Spleen (tissue), 11 donors: Measurements from ENCODE around the gene C11orf21. TPM values are rescaled to one million over a fixed set of nuclear protein-coding genes. Genes with fewer than 3 reads are reported as not detected.

Experiments
- DNase-seq: peaks from one replicate; pipeline ENCODE4 v3.0.0-alpha.2; 2020
- H3K27ac ChIP-seq, 8 donors: fragments of 200-600 bp; sonication (generic) in 7 of 8; 1 replicate in 4 of 8; 2 replicates in 4 of 8; pipeline versions ENCODE4 v1.5.0 to v1.8.0; 2016 to 2021; ENCODE audit warnings: inconsistent platforms in 4 of 8, mild to moderate bottlenecking in 4 of 8, moderate library complexity in 1 of 8
- H3K27me3 ChIP-seq, 7 donors: fragments of 200-600 bp; sonication (generic) in 6 of 7; replicated peaks in 1 of 7; 1 replicate in 4 of 7; 2 replicates in 3 of 7; pipeline versions ENCODE4 v1.5.0 to v1.8.0; 2016 to 2021; ENCODE audit warnings: inconsistent platforms in 3 of 7, mild to moderate bottlenecking in 1 of 7
- H3K36me3 ChIP-seq, 6 donors: fragments of 200-600 bp; sonication (generic) in 5 of 6; 1 replicate in 4 of 6; 2 replicates in 2 of 6; pipeline versions ENCODE4 v1.5.0 to v1.8.0; 2016 to 2021; ENCODE audit warnings: inconsistent platforms in 2 of 6
- H3K4me1 ChIP-seq, 6 donors: fragments of 200-600 bp; sonication (generic) in 5 of 6; 1 replicate in 3 of 6; 2 replicates in 3 of 6; pipeline versions ENCODE4 v1.5.0 to v1.8.0; 2016 to 2021; ENCODE audit warnings: inconsistent platforms in 3 of 6
- H3K4me3 ChIP-seq, 8 donors: fragments of 200-600 bp; sonication (generic) in 7 of 8; 1 replicate in 4 of 8; 2 replicates in 4 of 8; pipeline versions ENCODE4 v1.5.0 to v1.8.0; 2016 to 2021; ENCODE audit warnings: inconsistent platforms in 4 of 8, mild to moderate bottlenecking in 4 of 8, moderate library complexity in 2 of 8
- H3K9me3 ChIP-seq, 8 donors: fragments of 200-600 bp; sonication (generic) in 7 of 8; 1 replicate in 4 of 8; 2 replicates in 4 of 8; pipeline versions ENCODE4 v1.5.0 to v1.8.0; 2016 to 2021; ENCODE audit warnings: inconsistent platforms in 4 of 8
- POLR2A ChIP-seq, 3 donors: fragments of 450-650 bp; IDR thresholded peaks; one replicate each; pipeline ENCODE4 v1.5.1; 2017; ENCODE audit warnings: antibody characterized with exemption in 3 of 3, mild to moderate bottlenecking in 1 of 3
- POLR2AphosphoS5 ChIP-seq, 3 donors: sonication (generic); formaldehyde crosslinking; IDR thresholded peaks; one replicate each; pipeline ENCODE4 v1.5.1; 2017; ENCODE audit warnings: antibody characterized with exemption in 3 of 3
- WGBS, 5 donors: extraction: QIAGEN DNeasy Blood & Tissue Kit in 3 of 5; methylation state at CpG; one replicate each; pipeline versions ENCODE4 v1.1.5 to v1.1.7; 2013 to 2018; 5-methylcytosine and 5-hydroxymethylcytosine counted together
- intact Hi-C: fragments of 100-400 bp; cut with DNase I; formaldehyde crosslinking; loops from one replicate; pipeline ENCODE4 v1.15.0; 2023; ENCODE audit warnings: low total_unique reads
- polyA plus RNA-seq, 3 donors: library from polyadenylated mRNA; stranded (reverse); fragments of 200-250 nt; gene quantifications; one replicate each; pipeline ENCODE4 v1.2.1, GENCODE V29; 2013
- total RNA-seq, 7 donors: library from RNA; depleted of rRNA in 3 of 7; stranded (reverse); fragments of >200 nt in 3 of 7; fragmentation: NEBNext Ultra II Directional in 4 of 7; extraction: Animal tissue kit (Norgen Biotek cat#: 25700) in 4 of 7; gene quantifications; one replicate each; pipeline versions ENCODE4 v1.1.0 to v1.2.1, GENCODE V29; 2016 to 2021
- TF ChIP-seq, protein P1 (sequence below), 11 experiments: fragments of 200-600 bp in 7 of 11; fragments of 450-650 bp in 4 of 11; sonication (generic) in 4 of 11; IDR thresholded peaks in 8 of 11; conservative IDR thresholded peaks in 3 of 11; 1 replicate in 7 of 11; 2 replicates in 4 of 11; pipeline versions ENCODE4 v1.4.0 to v1.8.0; 2016 to 2021; ENCODE audit warnings: antibody characterized with exemption in 11 of 11, inconsistent platforms in 4 of 11, mild to moderate bottlenecking in 1 of 11
- donor health status: healthy with polysubstance abuse.
- donor health status: DM: no; HTN: no; CAD: no; lungs with moderate emphysema.
- donor health status: DM: no; HTN: no; CAD: no.
- donor health status: Bipolar disorder and iron deficiency.
- donor health status: healthy.
- donor health status: DM: no; HTN: no; CAD: no.
- donor health status: DM: yes; HTN: yes; CAD: no.

The C11orf21 gene
- total and polyA plus RNA-seq, 10 donors, result 8.6 to 24.9 (median 17.1) TPM

DNA sequence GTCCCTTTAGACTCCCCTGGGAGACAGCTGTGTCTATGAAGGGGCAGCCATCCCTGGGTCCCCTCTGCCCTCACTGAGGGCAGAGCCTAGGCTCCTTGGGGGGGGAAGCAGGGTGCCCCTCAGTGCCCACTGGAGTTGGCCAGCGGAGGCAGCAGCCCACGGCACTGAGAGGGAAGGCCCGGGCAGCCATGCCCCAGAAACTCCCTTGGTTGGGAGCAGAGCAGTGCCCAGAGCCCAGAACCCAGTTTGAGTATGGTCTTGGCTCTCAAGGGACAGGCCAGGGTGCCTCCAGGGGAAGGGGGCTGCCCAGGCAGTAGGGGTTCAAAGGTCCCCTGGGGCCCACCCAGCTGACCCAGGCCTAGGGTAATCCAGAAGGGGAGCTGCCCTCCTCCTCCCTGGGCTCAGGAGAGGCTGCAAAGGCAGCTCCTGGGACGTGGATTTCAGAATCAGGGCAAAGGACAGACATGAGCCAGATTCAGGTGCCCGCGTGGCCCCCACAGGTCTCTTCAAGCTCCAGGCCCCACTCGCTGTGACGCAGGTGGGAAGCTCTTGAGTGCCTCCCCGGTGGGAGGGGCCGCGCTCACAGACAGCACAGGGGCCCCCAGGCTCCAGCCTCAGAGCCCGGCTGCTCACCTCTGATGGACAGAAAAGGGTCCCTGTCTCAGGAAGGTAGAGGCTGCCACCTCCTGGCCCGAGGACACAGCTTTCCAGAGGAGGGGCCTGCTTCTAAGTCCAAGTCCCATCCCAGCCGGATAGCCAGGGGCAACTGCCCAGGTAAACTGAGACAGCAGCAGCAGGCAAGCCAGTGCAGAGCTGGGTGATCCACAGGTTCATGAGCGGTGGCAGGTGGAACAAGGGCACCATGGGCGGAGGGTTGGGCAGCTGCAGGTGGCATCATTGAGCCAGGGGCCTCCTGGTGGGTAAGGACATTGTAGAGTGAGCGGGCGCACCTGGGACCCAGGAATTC lies 2.6 kb downstream of the C11orf21 start:
- Histone ChIP-seq H3K36me3 (peaks cover 0 to 32% (median 0%) of the 10 kb centered on the region in 6 donors), H3K27me3 (no peaks in the 10 kb centered on the region), H3K4me3 (peak overlapping the region in 2 of 8 donors; percentile 6 to 30), H3K9me3 (no peaks in the 10 kb centered on the region), H3K27ac (peak overlapping the region in 4 of 8 donors; percentile 14 to 95 (median 90)), H3K4me1 (peaks cover 22 to 67% (median 53%) of the 10 kb centered on the region in 6 donors)
- intact Hi-C loops, result no loop called here
- WGBS, 5 donors, result 61 to 77% (median 75%) methylated on average over 4 to 18 of the region's 18 CpGs
- TF ChIP-seq, protein P1, sequence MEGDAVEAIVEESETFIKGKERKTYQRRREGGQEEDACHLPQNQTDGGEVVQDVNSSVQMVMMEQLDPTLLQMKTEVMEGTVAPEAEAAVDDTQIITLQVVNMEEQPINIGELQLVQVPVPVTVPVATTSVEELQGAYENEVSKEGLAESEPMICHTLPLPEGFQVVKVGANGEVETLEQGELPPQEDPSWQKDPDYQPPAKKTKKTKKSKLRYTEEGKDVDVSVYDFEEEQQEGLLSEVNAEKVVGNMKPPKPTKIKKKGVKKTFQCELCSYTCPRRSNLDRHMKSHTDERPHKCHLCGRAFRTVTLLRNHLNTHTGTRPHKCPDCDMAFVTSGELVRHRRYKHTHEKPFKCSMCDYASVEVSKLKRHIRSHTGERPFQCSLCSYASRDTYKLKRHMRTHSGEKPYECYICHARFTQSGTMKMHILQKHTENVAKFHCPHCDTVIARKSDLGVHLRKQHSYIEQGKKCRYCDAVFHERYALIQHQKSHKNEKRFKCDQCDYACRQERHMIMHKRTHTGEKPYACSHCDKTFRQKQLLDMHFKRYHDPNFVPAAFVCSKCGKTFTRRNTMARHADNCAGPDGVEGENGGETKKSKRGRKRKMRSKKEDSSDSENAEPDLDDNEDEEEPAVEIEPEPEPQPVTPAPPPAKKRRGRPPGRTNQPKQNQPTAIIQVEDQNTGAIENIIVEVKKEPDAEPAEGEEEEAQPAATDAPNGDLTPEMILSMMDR (IDR thresholded peaks at IDR 0.05 in 8 of 11, conservative IDR thresholded peaks at IDR 0.05 in 3 of 11), result peak in 10 of 11 experiments; percentile 35 to 61 (median 44)
- TF ChIP-seq POLR2AphosphoS5 (IDR thresholded peaks at IDR 0.05), result peak in 1 of 3 donors; percentile 19
- TF ChIP-seq POLR2A (IDR thresholded peaks at IDR 0.05), result no peak
- peak; percentile 80 for DNase-seq

- TF ChIP-seq, protein P1 (IDR thresholded peaks at IDR 0.05 in 8 of 11, conservative IDR thresholded peaks at IDR 0.05 in 3 of 11), result no peak
- TF ChIP-seq POLR2AphosphoS5 (IDR thresholded peaks at IDR 0.05), result no peak
- TF ChIP-seq POLR2A (IDR thresholded peaks at IDR 0.05), result no peak
- no peaks in the 10 kb centered on the region for H3K9me3 ChIP-seq
- H3K27ac ChIP-seq, result peak overlapping the region in 3 of 8 donors; percentile 90 to 95 (median 91)
- H3K4me1 ChIP-seq, result peaks cover 15 to 66% (median 47%) of the 10 kb centered on the region in 6 donors
- WGBS, 5 donors, result 79 to 88% (median 86%) methylated on average over 14 of the region's 14 CpGs
- peaks cover 0 to 32% (median 0%) of the 10 kb centered on the region in 6 donors for H3K36me3 ChIP-seq
- DNase-seq, result peak; percentile 68
- no peak overlapping the region for H3K4me3 ChIP-seq
- no peaks in the 10 kb centered on the region for H3K27me3 ChIP-seq
- intact Hi-C loops, result no loop called here
These were observed 3.5 kb downstream of the C11orf21 start for GRCh38 chr11:2298131-2298794.

DNA sequence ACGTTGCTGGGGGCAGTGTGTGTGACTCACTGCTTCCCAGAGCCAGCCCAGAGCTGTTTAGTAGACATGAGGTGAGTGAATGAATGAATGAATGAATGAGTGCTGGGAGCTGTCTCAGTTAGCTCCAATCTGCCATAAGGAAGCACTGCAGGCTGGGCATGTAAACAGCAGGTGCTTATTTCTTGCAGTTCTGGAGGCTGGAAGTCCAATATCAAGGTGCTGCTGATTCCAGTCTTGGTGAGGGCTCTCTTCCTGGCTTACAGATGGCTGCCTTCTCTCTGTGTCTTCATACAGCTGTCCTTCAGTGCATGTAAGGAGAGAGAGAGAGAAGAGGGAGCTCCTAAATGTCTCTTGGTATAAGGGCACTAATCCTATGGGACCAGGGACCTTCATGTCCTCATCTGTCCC lies 4.1 kb downstream of the C11orf21 start:
- WGBS, 5 donors, result 46 to 62% (median 50%) methylated on average over 1 of the region's 1 CpG
- peaks cover 0 to 32% (median 0%) of the 10 kb centered on the region in 6 donors for H3K36me3 ChIP-seq
- H3K4me3 ChIP-seq, result no peak overlapping the region
- H3K9me3 ChIP-seq, result no peaks in the 10 kb centered on the region
- intact Hi-C loops, result no loop called here
- H3K27ac ChIP-seq, result peak overlapping the region in 1 of 8 donors; percentile 33
- DNase-seq, result no peak
- H3K4me1 ChIP-seq, result peaks cover 8 to 59% (median 41%) of the 10 kb centered on the region in 6 donors
- no peaks in the 10 kb centered on the region for H3K27me3 ChIP-seq
- TF ChIP-seq POLR2AphosphoS5 (IDR thresholded peaks at IDR 0.05) (no peak), POLR2A (IDR thresholded peaks at IDR 0.05) (no peak)
- TF ChIP-seq, protein P1 (IDR thresholded peaks at IDR 0.05 in 8 of 11, conservative IDR thresholded peaks at IDR 0.05 in 3 of 11), result no peak
